Ramos (cell line): ENCODE results near the gene A1BG.

Experiments
- in situ Hi-C: fragments of 300-500 bp; cut with MboI; formaldehyde crosslinking; loops from one replicate; pipeline ENCODE4 v1.14.3; 2022; ENCODE audit warnings: low sequenced_read_pairs; ENCODE audit not compliant: unreplicated experiment

The A1BG gene

DNA sequence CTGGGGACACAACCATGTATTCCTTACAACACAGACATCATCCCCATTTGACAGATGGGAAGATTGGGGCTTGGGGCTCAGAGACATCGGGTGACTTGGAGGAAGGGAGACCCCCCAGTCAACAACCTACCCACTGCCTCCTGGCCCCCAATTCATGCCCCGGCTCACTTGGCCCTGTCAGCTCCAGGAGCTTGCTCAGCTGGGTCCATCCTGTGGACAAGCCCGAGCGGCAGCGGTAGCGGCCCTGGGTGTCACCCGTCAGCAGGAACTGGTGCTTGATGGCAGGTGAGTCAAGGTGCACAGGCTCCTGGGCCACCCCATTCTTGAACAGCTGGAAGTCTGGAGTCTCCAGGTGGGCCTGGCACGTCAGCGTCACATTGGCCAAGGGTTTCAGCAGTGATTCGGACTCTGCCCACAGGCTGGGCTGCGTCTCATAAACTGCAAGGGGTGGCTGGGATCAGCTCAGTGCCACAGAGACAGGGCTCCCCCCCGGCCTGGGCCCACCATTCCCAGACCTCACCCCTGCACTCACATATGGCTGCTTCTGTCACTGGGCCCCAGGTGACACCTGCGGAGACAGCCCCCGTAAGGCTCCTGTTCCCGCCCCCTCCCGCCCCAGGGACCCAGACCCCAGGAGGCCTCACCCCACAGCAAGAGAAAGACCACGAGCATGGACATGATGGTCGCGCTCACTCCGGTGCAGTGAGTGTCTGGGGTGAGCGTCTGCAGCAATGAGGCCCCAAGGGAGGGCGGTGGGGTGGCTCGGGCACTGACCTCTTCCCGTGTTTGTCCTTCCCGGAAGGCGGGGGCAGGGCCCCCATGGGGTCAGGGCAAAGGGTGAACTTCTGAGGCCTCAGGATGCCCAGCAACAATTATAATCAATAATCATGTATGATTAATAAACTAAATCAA lies at the start of gene A1BG:
Gene A1BG (minus strand): TSS at position 733 of the 912 bp plus-strand sequence. CDS start 55 bp downstream, at position 678.
- in situ Hi-C loops = no loop called here

DNA sequence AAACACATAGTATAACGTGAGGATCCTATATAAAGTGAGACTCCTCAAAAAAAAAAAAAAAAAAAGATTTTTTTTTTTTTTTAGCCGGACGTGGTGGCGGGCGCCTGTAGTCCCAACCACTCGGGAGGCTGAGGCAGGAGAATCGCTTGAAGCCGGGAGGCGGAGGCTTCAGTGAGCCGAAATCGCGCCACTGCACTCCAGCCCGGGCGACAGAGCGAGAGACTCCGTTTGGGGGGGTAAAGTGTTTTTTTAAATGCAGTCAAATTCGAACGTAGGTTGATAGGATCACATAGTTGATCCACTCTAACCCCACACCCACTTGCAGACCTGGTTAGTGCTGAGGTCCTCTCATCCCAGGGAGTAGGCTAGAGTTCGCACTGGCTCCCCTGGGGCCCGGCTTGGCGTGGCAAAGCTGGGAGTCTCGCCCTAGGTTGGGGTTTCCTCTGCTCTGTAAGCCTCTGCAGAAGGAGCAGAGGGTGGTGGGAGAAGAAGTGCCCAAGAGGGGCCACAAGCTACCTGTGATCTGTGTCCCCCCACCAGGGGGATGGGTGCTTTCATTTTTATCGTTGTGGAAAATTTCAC lies 48.6 kb upstream of the A1BG start:
- in situ Hi-C loops = no loop called here

- in situ Hi-C loops = no loop called here
Observed at GRCh38 chr19:58400916-58401839, 47.9 kb upstream of the A1BG start.

DNA sequence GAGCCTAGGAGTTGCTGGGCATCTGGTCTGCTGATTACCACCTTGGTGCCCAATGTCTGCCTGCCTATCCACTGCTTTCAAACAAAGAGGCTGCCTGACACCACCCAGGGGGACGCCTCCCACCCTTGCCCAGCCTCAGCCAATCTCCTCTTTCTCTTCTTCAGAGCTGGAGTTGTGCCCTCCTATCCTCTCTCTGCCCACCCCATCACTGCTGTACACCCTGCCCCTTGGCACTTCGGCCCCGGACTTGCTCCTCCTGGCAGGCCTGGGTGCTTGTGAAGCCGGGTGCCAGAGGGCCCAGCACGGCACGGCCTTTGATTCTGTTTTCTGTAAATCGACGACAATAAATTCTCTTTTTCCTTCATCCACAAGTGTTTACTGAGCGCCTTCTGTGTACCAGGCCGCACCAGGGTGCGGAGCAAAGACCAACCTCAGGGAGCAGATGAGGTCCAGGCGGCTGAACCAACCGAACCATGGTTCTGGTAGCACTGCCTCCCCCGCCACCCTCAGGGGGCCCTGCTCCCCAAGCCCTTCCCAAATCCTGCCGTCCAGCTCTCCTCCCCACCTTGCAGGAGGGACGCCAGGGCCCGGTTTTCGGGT lies 47.1 kb upstream of the A1BG start:
- in situ Hi-C loops = no loop called here

- in situ Hi-C loops = no loop called here
Observed at GRCh38 chr19:58399903-58400302, 46.6 kb upstream of the A1BG start.

GRCh38 chr19:58398545-58398944 lies 45.3 kb upstream of the A1BG start:
- in situ Hi-C loops = no loop called here

DNA sequence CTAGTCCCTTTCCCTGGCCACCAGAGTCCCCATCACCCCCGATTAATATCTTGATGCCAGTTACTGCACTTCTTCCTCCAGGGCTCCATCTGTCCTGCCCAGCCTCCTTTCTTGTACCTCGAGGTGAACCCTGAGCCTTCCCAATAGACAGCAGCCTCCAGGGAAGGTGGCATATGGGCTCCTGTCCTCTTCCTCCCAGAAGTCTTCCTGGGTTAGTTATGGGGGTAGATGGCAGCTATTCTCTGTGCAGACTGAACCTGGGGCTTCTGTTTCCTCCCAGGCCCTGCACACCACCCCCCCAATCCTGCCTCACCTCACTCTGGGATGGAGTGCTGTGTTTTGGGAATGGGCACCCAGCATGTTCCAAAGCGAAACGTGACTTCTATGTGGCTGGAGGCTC lies 44.8 kb upstream of the A1BG start:
- in situ Hi-C loops = no loop called here

DNA sequence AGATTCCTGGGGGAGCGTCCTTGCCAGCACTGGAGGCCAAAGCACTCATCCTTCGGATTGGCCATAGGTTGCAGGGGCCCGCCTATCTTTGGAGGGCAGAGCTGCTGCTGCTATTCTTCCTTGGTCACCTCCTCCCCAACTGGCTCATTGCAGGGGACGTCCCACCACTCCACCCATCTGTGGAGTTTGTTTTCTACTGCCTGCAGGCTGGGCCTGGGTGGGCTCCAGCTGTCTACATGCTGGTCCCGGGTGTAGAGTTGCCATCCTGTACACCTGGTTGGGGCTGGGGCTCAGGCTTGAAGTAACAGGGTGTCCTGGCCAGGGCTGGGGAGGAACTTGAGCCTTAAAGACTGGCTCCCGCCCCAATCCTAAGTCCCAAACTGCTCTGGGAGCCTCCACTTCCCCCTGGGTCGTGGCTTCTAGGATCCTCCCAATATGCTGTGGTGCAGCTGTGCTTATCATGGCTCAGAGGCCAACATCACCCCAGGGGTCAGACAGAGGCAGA lies 44.3 kb upstream of the A1BG start:
- in situ Hi-C loops = no loop called here

DNA sequence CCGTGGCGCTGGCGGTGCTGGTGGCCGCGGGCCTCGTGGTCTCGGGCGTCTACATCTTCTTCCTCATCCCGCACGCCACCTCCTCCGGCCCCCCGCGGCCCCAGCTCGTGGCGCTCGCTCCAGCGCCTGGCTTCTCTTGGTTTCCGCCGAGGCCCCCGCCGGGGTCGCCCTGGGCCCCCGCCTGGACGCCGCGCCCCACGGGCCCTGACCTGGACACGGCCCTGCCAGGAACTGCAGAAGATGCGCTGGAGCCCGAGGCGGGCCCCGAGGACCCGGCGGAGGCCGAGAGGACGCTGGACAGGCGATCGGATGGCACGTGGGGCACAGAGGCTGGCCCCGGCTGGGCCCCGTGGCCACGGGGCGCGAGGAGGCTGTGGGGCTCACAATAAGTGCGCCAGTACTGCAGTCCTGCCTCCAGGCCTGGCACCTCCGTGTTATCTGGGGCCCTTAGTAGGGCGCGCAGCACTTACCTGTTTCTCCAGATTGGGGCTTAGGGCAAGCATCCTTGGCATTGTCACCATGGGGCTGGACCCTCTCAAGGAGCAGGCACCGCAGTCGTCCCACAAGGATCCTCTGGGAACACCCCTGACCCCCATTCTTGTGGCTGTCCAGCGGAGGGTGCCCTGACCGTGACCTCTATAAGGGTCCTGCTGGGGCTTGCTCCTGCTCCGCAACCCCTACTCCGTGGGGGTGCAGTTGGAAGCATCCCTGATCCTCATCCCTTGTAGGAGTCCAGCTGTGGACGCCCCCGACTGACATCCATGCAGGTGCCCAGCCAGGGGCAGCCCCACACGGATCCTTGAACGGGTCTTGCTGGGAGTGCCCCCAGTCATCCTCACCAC lies 43.6 kb upstream of the A1BG start:
- in situ Hi-C loops = no loop called here

- in situ Hi-C loops = no loop called here
Observed at GRCh38 chr19:58395979-58396627, 42.8 kb upstream of the A1BG start.

DNA sequence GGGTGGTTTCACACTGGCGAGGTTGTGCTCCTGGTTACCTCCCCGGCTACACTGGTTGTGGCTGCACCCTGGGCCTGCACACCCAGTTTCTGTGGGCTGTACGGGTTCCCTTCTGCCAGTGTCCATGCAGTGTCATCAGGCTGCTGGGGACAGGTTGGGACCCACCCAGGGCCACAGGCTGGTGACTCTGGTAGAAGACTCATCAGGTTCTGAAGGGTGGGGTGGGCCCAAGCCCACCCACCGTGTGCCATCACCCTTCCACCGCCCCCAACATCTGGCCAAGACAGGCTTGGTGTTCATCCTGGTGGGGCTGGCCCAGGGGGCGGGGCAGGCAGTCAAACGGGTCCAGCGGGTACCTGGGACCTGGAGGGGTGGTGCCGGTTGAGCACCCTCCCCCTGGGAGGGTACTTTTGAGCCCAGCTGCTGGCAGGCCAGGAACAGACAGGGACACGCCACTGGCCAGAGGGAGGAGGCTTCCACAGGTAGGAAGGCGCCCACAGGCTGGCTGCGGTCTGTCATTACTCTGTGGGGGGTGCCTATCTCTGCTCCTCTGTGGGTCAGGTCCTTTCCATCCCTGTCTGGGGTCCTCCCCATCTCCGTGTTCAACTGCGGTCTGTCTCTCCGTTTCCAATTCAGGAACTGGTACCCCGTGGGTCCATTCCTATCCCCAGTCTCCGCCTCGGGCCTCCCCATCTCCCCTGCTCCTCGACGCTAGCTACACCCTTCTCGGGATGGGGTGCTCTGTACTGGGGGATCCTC lies 42.1 kb upstream of the A1BG start, which contains the start of gene RNF225:
Gene RNF225 (plus strand): TSS at position 437 of the 759 bp plus-strand sequence. CDS start 434 bp downstream, outside the sequence.
- in situ Hi-C loops = no loop called here

DNA sequence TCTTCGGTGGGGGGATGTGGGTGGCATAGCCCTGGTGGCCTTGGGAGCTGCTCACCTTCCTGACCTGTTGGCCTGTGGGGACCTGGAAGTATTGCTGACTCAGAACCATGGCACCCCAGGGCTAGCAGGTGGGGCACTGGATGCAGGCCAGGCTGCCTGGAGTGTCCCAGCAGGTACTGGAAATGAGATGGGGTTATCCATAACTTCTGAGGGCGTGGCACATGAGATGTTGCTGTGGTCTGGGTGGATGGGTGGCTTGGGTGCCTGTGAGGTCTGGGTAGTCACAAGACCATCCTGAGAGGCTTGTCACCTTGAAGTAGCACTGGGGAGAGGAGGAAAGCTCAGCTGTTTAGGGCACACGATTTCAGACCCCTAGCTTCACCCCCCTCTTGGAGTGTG lies 41.5 kb upstream of the A1BG start:
- in situ Hi-C loops = no loop called here

DNA sequence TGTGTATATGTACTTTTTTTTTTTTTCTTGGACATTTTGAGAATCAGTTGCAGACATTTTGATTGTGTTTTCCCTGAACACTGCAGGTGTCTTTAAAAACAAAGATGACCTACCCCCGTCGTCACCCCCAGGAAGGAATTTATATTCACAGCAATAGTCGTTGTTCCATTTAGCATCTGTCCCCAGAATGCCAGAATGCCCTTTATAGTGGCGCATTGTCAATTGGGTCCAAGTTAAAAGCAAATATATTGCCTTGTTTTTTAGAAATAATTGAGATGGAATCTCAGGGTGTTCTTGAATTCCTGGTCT lies 40.4 kb upstream of the A1BG start:
- in situ Hi-C loops = no loop called here

GRCh38 chr19:58392945-58393724 lies 39.8 kb upstream of the A1BG start:
- in situ Hi-C loops = no loop called here

- in situ Hi-C loops = no loop called here
Observed at GRCh38 chr19:58388175-58388526, 34.9 kb upstream of the A1BG start.

GRCh38 chr19:58387338-58388174 lies 34.3 kb upstream of the A1BG start:
- in situ Hi-C loops = no loop called here
